T-helper 2 cell treated with Interferon-gamma antibody and Interleukin-4, amounts not matched to agents 100 ng/mL and 5 ng/mL, for 36 hours (primary cell): ENCODE measurements around the gene RABL3. TPM values are rescaled to one million over a fixed set of nuclear protein-coding genes. Genes with fewer than 3 reads are reported as not detected.
"Not testable (repeated sequence)": the region's sequence is repeated elsewhere in the genome, so short reads cannot be mapped to it uniquely, and the experiment has no call there.

Experiments
- intact Hi-C: fragments of 100-400 bp; cut with micrococcal nuclease; formaldehyde crosslinking; loops from one replicate; pipeline ENCODE4 v1.15.1; 2023
- total RNA-seq: library from RNA; stranded (reverse); gene quantifications from 2 replicates; pipeline ENCODE4 v1.2.3, GENCODE V29; 2022

The RABL3 gene
- total RNA-seq, 1 donor from 2014 or later = 26.4 TPM

DNA sequence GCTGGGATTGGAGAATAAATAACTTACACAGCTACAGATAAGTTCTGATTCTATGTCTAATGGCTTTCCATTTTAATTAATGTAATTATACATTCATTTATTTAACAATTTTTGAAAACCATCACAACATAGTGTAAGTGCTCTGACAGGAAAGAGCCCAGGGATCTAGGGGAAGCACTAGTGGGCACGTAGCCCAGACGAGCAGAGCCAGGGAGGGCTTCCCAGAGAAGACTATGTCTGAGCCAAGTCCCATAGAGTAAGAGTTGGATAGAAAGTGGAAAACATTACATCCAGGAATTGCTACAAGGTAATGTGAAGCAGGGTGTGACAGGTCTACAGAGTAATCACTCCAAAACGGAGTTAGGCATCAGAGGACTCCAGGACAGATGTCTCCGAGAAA is 57.4 kb downstream of the RABL3 start:
- intact Hi-C loops = no loop called here

DNA sequence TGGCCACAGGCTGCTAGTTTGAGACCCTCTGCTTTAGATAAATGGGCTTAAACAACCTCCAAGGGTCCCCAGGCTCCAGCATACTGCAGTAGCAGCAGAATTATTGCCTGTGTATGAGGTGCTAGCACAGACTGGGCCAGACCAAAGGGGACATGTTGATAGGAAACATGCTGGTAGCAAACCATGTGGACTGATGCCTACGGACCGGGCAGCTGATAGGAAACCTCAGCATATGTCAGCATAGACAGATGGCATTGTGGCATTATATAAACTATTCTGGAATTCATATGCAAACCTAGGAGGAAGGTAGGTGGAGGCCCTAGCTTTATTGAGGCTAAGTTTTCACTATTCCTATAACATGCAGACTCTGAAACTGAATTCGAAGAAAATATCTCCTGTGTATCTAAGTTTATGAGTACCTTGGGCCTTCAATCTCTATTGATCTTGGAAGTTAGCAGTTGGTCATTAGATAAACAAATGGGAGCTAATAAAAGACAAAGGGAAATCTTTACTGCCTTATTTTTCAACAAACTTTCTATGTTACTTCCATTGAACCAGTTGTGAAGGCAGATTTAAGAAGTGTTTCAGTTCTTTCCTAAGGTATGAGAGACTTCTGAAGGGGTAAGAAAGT is 58.5 kb downstream of the RABL3 start:
- intact Hi-C loops = no loop called here

DNA sequence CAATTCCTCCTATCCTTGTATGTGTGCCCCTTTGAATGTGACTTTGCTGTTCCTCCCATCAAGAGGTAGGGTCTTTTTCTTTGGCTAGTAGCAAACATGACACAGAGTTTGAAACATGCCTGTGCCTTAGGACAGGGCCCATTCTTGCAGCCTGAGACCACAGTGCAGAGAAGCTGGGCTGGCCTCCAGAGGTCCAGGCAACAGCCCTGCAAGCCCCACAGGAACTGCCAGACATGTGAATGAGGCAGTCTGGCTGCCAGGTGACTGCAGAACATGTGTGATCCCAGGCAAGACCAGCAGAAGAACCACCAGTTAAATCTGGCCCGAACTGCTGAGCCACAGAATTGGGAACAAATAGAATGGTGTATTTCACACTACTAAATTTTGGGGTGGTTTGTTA is 59.1 kb downstream of the RABL3 start:
- intact Hi-C loops = no loop called here

DNA sequence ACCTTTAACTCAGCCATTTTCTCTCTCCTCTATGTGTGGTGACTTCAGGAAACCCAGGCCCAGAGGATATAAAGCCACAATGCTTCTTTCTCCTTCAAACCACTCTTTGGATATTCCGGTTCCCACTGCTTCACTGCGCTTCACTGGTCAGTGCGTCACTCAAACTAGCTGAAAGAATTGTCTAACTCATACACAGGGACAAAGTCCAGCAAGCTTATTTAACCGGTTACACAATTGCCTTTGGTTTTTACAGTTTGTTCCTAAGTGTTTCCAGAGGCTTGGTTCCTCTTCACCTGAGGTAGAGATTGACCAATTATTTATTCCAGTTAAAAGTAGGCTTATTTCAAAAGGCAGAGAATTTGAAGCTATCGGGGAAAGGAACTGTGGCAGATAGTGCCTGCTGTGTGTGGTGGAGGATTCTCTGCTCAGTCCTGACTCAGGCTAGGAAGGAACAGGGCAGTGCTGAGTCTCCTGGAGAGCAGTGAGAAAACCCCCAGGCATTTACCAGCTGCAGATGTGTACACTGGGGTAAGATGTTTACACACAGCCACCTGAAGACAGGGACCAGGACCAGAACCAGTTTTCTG is 60.1 kb downstream of the RABL3 start, which contains the start of gene HGD:
Gene HGD, minus strand, starts transcription at position 145 of the 587 bp plus-strand sequence. Its CDS starts 128 bp downstream, at position 17.
- intact Hi-C loops = no loop called here

DNA sequence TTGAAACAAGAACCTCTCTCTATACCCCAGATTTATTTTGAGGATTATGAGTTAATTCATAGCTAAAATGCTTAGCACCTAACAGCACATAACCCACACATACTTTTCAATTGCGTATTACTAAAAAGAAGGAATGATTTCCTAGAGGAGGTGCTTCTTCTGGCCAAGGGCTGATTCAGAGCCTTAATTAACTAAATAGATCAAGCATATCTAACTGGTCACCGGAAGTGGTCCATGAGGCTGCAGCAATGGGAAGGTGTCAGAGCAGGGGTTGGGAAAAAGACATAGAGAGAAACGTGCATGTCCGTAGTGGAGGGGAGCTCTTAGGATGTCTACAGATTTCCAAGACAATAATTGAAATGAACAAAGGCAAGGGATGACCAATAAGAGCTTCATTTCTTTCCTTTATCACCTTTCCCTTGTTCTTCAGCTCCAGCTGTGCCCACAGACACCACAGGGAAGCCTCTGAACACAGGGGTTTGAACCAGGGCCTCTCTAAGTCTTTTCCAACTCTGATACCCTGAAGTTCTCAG is 60.7 kb downstream of the RABL3 start:
- intact Hi-C loops = no loop called here

DNA sequence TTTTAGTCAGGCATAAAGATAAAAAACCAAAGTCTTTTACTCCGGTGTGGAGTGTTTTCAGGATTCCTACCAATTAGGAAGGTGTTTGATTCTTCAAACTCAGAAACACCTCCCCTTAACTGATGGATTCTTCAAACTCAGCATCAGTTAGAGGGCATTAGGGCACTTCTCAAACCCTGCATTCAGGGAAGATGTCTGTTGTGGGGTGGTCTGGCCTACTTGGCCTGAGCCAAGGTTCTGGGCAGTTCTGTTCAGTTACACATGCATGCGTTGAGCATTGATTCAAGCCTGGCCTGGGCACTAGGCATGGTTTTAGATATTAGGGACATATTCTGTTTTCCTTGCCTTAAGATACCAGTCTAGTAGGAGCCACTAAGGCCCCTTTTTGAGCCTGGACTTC is 61.3 kb downstream of the RABL3 start:
- intact Hi-C loops = no loop called here

DNA sequence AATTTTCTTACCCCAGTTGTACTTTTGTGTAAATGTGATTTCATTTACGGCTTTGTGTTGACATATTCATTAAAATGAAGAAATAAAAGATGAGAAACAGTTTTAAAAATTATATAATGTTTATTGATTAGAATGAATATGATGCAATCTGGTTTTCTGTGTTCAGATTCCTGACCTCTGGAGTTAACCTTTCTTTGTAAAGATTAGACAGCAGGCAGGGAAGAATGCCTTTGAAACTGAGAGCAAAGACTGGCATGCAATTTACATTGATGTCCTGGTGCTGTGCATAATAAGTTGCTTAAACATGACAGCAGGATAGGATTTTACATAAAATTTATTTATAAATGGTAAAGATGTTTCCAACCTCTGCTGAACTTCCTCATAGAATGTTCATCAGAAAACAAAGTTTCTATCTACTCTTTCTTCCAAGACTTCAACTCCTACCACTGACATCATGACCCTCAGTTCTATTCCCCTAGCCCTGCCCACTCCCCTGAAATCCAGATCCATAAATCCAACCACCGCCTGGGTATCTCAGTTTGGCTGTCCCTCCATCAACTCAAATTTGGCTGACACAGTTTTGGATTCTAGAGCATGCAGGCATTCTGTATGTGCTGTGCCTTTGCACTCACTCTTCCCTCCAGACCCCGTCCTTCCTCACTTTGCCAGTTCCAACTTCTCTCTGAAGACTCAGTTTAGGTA is 62.0 kb downstream of the RABL3 start:
- intact Hi-C loops = no loop called here

DNA sequence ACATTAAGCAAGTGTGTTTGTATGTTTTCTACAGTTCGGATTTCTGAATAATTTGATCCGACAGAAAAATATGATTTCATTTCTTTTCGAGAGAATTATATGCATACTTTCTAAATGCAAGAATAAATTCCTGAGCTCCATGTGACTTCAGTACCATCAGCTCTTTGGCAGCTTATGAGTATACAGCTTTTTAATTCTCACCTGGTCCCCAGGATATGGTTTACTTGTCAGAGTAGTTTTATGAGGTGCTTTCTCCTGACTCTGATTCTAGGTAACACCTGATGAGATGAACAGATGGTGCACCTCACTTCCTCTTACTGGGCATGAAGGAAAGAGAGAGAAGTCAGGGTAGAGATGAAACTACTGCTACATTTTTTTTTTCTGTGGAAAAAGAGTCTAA is 63.3 kb downstream of the RABL3 start:
- intact Hi-C loops = no loop called here

DNA sequence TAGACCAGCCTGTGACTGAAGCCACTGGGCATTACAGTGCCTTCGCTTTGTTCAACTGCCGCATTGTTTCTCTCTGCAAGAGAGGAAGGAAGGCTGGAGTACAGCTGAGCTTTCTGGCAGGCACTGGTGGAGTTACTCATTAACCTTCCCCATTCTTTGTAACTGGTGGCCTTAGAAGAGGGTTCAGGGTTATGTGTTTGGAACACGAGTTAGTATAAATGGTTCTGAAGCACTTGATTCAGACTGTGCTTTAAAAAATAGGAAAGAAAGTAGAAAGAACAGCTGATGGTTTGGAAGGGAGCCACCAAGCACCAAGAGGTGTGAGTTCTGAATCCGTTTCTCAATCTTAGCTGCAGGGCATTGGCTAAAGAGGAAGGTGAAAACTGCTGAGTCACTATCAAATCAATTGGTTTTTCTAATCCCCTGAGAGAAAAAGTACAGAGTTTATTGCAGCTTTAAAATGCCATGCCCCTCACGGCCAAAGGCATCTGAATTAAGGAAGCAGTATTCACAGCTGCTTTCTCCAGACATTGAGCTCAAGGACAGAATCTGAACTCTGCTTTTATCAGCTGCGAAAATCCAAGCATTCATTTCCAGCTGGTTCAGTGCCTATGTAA is 63.9 kb downstream of the RABL3 start:
- intact Hi-C loops = no loop called here

DNA sequence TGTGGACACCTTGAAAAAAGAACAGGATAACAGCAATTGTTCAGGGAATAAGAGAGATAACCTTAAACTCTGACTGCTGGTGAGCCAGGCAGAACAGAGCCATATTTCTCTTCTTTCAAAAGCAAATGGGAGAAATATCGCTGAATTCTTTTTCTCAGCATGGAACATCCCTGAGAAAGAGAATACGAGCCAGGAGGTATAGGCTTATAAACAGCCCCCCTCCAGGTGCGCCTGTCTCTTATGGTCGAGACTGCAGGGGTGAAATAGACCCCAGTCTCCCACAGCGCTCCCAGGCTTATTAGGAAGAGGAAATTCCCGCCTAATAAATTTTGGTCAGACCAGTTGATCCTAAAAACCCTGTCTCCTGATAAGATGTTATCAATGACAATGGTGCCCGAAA is 65.1 kb downstream of the RABL3 start:
- intact Hi-C loops = not testable (repeated sequence)

DNA sequence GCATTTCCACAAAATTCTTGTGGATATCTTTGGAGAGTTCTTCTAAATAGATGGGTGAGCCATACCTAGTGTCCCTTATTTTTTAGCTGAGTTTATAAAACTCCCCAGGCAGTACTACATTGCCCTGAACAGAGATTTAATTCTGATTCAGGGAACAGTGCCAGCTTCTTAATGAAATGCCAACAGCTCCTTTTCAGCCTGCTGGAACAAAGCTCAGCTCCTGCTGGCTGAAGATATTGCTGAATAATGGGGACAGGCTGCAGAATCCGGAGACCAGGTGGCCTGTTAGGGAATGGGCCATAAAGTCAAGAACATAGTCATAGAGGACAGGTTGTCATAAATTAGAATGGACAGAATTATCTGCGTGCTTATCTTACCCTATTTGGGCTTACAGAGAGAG is 69.2 kb downstream of the RABL3 start:
- intact Hi-C loops = no loop called here

DNA sequence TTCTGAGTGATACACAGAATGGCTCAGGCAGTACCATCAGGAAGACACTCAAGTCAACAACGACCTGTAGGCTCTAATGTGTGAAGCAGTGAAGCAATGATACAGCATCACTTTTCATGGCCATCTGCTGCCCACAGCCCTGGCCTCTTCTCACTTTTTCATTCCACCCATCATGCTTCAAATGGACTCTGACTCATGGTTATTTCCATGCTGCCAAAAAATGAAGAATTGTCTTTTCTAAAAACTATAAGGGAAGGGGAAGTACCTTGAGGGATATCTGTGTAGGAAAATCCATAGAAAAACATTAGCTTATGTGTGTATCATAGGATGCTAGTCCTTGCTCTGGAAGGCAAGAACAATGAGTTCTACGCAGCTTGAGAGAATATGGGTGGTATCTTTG is 71.7 kb downstream of the RABL3 start:
- intact Hi-C loops = no loop called here

DNA sequence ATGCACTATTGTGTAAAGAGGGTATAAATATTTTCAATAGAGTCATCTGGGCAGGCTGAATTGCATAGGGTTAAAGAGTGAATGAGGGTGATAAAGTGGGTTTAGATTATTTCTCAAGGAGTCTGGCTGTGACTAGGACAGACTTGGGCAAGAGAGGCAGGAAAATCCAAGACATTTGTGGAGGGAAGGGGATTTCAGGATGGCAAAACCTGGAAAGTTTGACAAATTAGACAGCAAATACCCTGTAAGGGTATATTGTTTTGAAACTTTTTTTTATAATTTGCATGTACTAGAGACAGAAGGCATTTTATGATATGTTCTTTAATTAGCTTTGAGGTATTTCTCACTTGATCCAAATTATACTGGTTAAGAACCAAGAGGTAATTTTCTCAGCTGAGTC is 77.4 kb downstream of the RABL3 start:
- intact Hi-C loops = no loop called here

DNA sequence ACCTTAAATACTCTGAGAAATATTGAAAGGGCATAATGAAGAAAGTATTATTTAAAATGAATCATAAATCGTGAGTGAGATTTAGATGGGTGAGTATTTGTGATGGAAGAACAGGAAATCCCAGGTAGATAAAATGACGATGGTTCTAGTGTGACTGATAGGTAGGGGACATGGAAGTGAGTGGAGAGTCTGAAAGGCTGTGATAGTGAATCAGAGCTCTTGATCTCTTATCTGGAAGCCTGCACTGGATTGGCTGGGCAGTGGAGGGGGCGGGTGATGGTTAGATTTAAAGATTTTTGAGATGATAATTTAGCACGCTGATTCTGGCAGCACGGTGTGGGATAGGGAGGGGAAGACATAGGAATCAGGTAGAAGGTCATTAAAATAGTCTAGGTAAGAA is 80.4 kb downstream of the RABL3 start:
- intact Hi-C loops = no loop called here

DNA sequence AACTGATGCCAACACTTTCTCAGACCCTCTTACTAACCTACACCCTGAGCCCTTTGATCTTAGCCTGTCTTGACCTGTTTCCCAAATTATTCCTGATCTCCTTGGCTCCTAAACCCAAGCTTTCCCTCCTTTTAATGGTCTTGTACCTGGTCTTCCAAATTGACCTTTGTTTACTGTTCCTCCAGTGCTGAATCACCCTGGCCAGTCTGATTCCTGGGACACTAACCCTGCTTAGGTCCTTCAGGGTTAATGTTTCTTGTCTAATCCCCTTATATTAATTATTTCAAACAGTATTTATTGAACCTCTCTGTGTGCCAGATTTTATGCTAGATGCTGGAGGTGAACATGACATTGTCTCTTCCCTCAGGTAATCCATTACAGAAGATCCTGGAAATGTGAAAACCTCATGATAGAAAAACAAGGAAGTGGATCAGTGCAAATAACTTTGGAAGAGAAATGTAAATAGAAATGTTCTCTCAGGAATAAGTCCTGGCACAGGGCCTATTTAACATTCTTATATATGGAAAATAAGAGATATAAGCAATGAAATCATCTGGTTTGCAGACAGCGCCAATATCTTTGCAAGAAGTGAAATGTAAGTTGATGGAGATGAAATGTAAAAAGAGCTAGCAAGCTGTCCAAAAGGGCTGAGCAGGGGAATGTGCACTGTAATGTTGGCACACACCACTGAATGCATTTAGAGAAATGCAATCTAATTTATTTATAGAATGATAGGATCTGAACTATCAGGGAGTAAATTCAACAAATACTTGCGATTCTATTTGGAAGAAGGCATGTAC is 81.0 kb downstream of the RABL3 start:
- intact Hi-C loops = no loop called here

DNA sequence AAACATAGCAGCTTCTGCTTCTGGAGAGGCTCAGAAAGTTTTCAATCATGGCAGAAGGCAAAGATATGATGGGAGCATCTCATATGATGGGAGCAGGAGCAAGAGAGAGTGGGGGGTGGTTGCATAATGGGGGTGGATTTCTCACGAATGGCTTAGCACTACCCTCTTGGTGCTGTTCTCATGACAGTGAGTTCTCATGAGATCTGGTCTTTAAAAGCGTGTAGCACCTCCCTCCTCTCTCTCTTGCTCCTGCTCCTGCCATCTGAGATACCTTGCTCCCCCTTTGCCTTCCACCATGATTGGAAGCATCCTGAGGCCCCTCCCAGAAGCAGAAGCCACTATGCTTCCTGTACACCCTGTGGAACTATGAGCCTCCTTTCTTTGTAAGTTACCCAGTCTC is 82.5 kb downstream of the RABL3 start:
- intact Hi-C loops = no loop called here

DNA sequence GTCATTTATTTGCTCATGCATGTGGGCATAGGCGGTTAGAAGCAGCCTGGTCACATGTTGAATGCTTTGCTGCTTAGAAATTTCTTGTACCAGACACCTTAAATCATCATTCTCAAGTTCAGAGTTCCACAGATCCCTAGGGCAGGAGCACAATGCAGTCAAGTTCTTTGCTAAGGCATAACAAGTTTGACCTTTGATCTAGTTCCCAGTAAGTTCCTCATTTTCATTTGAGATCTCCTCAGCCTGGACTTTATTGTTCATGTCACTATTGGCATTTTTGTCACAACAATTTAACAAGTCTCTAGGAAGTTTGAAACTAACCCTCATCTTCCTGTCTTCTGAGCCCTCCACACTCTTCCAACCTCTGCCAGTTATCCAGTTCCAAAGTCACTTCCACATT is 83.0 kb downstream of the RABL3 start:
- intact Hi-C loops = no loop called here

DNA sequence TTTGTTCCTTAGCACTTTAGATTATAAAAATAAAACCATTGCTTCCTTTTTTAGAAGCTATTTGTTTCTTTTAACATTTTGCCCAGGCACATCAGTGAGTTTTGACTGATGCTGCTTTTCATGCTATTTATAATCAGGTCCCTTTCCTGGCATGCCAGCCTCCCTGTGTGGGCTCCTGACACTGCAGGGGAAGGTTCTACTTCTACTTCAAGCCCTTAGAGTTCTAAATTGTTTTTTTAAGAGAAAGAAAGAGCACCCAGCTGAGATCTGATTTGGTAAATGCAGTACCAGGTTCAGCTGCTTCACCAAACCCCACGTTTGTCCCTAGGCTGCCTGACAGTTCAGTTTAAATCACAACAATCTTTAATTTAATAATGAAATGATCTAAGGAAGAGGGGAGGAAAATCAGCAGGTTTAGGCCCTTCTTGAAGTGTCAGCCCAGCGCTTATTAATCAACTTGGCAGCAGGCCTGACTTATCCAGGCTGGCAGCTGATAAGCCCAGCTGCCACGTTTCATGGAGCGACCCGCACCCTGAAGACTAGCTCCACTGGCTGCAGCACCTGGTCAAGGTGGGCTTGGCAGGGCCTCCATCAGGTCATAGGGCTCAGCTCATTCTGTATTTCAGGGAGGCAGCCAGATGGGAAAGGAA is 89.3 kb downstream of the RABL3 start:
- intact Hi-C loops = no loop called here

DNA sequence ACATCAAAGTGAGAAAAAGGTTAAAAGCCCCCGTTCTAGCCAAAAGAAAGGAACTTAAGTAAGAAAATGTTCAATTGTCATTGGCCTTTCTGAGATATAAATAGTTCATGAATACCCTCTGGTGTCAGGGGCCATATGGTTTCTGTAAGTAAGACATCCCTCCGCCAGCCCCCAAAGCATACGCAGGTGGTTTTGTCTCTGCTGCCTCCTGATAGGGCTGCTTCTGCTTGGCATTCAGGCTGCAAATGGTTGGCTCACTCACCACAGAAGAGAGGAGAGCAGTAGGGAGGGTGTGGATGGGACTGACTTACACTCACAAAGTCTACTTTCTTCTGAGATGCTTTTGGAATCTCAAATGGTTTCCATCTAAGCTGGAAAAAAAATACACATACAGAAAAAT is 90.0 kb downstream of the RABL3 start:
- intact Hi-C loops = no loop called here

DNA sequence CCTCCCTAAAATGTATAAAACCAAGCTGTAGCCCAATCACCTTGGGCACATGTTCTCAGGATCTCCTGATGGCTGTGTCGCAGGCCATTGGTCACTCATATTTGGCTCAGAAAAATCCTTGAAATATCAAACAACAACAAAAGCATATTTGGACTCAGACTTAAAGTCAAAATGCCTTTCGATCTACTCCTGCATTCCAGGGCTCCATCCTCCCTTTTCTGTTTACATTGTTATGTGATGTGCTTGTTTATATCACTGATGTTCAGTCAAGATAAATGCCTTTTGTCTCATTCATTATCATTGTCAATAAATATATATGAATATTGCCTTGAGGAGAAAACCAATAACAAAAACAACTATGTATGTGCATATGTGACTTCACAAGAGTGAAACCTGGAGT is 92.0 kb downstream of the RABL3 start:
- intact Hi-C loops = no loop called here

DNA sequence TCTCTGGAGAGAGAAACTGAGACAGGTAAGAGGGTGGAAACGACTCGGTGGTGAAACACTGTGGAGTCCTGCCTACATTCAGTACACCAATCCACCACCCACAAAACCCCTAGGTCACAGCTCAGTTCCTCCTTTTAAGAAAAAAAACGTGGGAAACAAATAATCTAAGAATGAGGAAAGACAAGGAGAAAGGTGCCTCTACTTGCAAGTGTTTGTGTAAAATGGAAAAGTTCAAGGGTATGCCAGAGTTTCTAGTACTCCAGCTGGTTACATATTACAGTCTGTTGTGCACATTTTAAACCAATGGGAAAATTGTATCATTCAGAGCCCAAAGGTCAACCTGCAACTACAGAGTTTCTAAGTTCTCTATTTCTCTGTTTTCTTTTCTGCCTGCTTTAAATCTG is 92.5 kb downstream of the RABL3 start:
- intact Hi-C loops = no loop called here
